Measurements from ENCODE around the gene LBH. TPM values are rescaled to one million over a fixed set of nuclear protein-coding genes. Genes with fewer than 3 reads are reported as not detected.

The LBH gene
- 2.9 and 5.5 TPM in 2 replicates for total RNA-seq
- polyA plus RNA-seq, result 5.3 and 6.1 TPM in 2 replicates
- 3.0 and 3.1 TPM in 2 replicates for polyA plus RNA-seq (2011; cell fraction: cytosol; rRNA removed)
- 1.4 and 2.0 TPM in 2 replicates for polyA plus RNA-seq (2011; cell fraction: nucleus; rRNA removed)
- 8.0 and 10.9 TPM in 2 replicates for polyA plus RNA-seq (2012)
- 8.1 and 10.6 TPM in 2 replicates for polyA minus RNA-seq
- polyA minus RNA-seq (2011; cell fraction: cytosol; rRNA and poly(A)+ RNA removed), result not detected
- 1.5 and 5.3 TPM in 2 replicates for polyA minus RNA-seq (2011; cell fraction: nucleus; rRNA and poly(A)+ RNA removed)
- Bru-seq, nascent RNA, result percentile 27 among the genes with signal in this experiment
- BruChase-seq, experiment 1, labeled RNA remaining after a 6-hour chase, result percentile 17 among the genes with signal in this experiment
- BruChase-seq, experiment 2, labeled RNA remaining after a 2-hour chase, result percentile 20 among the genes with signal in this experiment
- long read RNA-seq, partial matches to known transcripts, result 0 of 5 reads
- long read RNA-seq, other reads (novel, unspliced or antisense), result 1 of 5 reads

DNA sequence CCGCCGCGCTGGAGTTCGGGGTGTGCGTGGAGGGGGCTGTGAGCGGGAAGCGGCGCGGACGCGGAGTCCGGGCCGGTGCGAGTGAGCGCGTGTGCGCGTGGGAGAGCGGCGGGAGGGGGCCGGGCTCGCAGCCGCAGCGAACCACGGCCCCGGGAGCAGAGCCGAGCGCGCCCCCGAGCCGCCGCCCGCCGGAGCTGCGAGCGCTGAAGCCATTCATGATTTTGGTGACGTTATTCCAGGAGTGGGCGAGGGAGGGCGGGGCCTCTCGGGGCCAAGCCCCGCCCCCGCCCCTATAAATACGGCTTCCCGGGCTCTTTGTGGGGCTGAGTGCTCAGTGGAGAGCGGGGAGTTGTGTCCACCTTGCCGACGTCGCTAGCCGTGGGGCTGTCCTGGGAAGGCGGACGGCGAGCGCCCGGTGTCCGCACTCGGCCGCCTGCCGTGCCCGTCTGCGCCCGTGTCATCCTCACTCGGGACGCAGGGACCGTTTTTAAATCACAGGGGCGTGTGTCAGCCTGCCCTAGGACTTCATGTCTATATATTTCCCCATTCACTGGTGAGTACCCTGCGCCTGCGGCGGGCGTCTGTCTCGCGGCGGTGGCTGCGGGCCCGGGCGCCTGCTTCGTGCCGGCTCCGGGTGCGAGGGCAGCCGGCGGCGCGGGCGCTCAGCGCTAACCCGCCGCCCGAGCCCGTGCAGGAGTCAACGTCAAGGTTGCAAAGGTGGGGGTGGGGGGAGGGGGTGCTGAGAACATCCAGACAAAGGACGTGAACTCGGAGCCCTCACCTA, at the start of gene LBH:
Gene LBH, plus strand, starts transcription at position 323 of the 784 bp plus-strand sequence. Its CDS starts 205 bp downstream, at position 528.
- no peaks in the 10 kb centered on the region for H3K36me3 ChIP-seq (ENCODE audit: control insufficient read depth in 2 of 2, extremely low read depth in 1 of 2, insufficient read depth in 2 of 2, low read length in 2 of 2)
- peak within 1 kb of the TSS; percentile 83 for H2AFZ ChIP-seq (ENCODE audit: low read depth, low read length)
- ChIA-PET CTCF (interaction anchor here (1.4 to 2.3 kb wide), 3 partner anchors 66 to 480 kb away, joined by 7 to 11 read pairs (median 8); no protein-coding TSS in a partner anchor), POLR2A (interaction anchor here (0.7 to 1.0 kb wide), 2 partner anchors 84 to 115 kb away, joined by 3 to 6 read pairs; partner anchors contain the start of gene YPEL5)
- no peaks in the 10 kb centered on the region for H3K9me3 ChIP-seq (replicated peaks; ENCODE audit: control insufficient read depth, insufficient read depth, low read length)
- peak; percentile 67 for FAIRE-seq
- H3K9me1 ChIP-seq (replicated peaks; ENCODE audit: control insufficient read depth, extremely low read depth, insufficient read depth, low read length), result no peaks in the 10 kb centered on the region
- H3K27ac ChIP-seq (ENCODE audit: insufficient read depth, low read depth, low read length), result no peak within 1 kb of the TSS
- TF ChIP-seq, protein P1, sequence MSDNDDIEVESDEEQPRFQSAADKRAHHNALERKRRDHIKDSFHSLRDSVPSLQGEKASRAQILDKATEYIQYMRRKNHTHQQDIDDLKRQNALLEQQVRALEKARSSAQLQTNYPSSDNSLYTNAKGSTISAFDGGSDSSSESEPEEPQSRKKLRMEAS (IDR thresholded peaks at IDR 0.05; ENCODE audit: insufficient read depth, insufficient read length), result no peak
- TF ChIP-seq EZH2 (IDR thresholded peaks at IDR 0.05; ENCODE audit: borderline replicate concordance, low read depth, low read length, severe bottlenecking) (peak; percentile 20), POLR2AphosphoS5 (IDR thresholded peaks at IDR 0.05; ENCODE audit: insufficient read depth, low read depth, low read length) (peak; percentile 92), POLR2A (IDR thresholded peaks at IDR 0.05; ENCODE audit: low read depth, low read length) (peak; percentile 86)
- TF ChIP-seq, protein P2, sequence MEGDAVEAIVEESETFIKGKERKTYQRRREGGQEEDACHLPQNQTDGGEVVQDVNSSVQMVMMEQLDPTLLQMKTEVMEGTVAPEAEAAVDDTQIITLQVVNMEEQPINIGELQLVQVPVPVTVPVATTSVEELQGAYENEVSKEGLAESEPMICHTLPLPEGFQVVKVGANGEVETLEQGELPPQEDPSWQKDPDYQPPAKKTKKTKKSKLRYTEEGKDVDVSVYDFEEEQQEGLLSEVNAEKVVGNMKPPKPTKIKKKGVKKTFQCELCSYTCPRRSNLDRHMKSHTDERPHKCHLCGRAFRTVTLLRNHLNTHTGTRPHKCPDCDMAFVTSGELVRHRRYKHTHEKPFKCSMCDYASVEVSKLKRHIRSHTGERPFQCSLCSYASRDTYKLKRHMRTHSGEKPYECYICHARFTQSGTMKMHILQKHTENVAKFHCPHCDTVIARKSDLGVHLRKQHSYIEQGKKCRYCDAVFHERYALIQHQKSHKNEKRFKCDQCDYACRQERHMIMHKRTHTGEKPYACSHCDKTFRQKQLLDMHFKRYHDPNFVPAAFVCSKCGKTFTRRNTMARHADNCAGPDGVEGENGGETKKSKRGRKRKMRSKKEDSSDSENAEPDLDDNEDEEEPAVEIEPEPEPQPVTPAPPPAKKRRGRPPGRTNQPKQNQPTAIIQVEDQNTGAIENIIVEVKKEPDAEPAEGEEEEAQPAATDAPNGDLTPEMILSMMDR (IDR thresholded peaks at IDR 0.05; ENCODE audit: extremely low read depth in 1 of 2, insufficient read depth in 1 of 2, low read depth in 1 of 2, low read length in 2 of 2), result peak in 1 of 2 donors; percentile 3
- peaks cover 9% of the 10 kb centered on the region for H3K4me1 ChIP-seq (ENCODE audit: control insufficient read depth, extremely low read depth, insufficient read depth, low read length)
- dilution Hi-C loops (cut with MboI; ENCODE audit: extremely low pct_ligation_motif_present, low sequenced_read_pairs), result no loop called here
- peak; percentile 72 for DNase-seq (ENCODE audit: low read depth, low spot score)
- peak within 1 kb of the TSS; percentile 84 for H3K4me2 ChIP-seq (ENCODE audit: insufficient read depth, low read length)
- H3K9ac ChIP-seq (replicated peaks; ENCODE audit: extremely low read depth, insufficient read depth, low read length), result peak within 1 kb of the TSS; percentile 38
- no peaks in the 10 kb centered on the region for H4K20me1 ChIP-seq (replicated peaks; ENCODE audit: control insufficient read depth, extremely low read depth, insufficient read depth, low read length)
- peaks cover 21 to 22% of the 10 kb centered on the region in 2 experiments for H3K27me3 ChIP-seq (ENCODE audit: control insufficient read depth in 2 of 2, insufficient read depth in 2 of 2, low read length in 2 of 2)
- no peaks in the 10 kb centered on the region for H3K79me2 ChIP-seq (ENCODE audit: control insufficient read depth, insufficient read depth, low read length)
- intact Hi-C loops (cut with micrococcal nuclease), result loop anchor here (2.0 to 5.0 kb wide), 4 partner anchors 41 to 205 kb away; partner anchors contain the start of gene YPEL5
- H3K4me3 ChIP-seq (replicated peaks in 1 of 3; ENCODE audit: insufficient read depth in 1 of 3, low read depth in 1 of 3, low read length in 3 of 3), result peak within 1 kb of the TSS; percentile 51 to 58 (median 53)
- no TSS peak for BruUV-seq (replicated peaks)

Measured in endothelial cell of umbilical vein (primary cell).